Kidney (tissue), 14 donors: Measurements from ENCODE around the gene ARL14. TPM values are rescaled to one million over a fixed set of nuclear protein-coding genes. Genes with fewer than 3 reads are reported as not detected.

Experiments used
- DNase-seq, 5 donors: peaks; one replicate each; pipeline ENCODE4 v3.0.0-alpha.2; 2013 to 2020
- FAIRE-seq: peaks from 2 replicates; lab custom pipeline; 2012; peaks lifted over from hg19 to GRCh38; lab: Jason Lieb, UNC
- H3K27ac ChIP-seq, 2 donors: one replicate each; pipeline ENCODE4 v1.7.0; 2013; ENCODE audit warnings: low read depth in 2 of 2, low read length in 2 of 2, inconsistent platforms in 1 of 2
- H3K27me3 ChIP-seq: one replicate; pipeline ENCODE4 v1.7.1; 2013; ENCODE audit warnings: low read length, inconsistent platforms; ENCODE audit not compliant: control insufficient read depth, insufficient read depth
- H3K36me3 ChIP-seq, 3 donors: one replicate each; pipeline versions ENCODE4 v1.7.0 to v1.7.1; 2013; ENCODE audit warnings: low read length in 3 of 3, control low read depth in 1 of 3, inconsistent platforms in 1 of 3; ENCODE audit not compliant: insufficient read depth in 3 of 3, control insufficient read depth in 2 of 3
- H3K4me1 ChIP-seq, 3 donors: one replicate each; pipeline versions ENCODE4 v1.7.0 to v1.7.1; 2013; ENCODE audit warnings: low read length in 3 of 3, inconsistent platforms in 1 of 3, low read depth in 1 of 3; ENCODE audit not compliant: control insufficient read depth in 2 of 3, insufficient read depth in 2 of 3
- H3K4me3 ChIP-seq, 3 donors: one replicate each; pipeline versions ENCODE4 v1.7.0 to v1.8.1; 2013; ENCODE audit warnings: low read length in 3 of 3, control low read depth in 1 of 3, inconsistent platforms in 1 of 3
- H3K9ac ChIP-seq, 3 donors: one replicate each; pipeline versions ENCODE4 v1.7.0 to v1.7.1; 2013; ENCODE audit warnings: low read length in 3 of 3, control low read depth in 1 of 3, inconsistent platforms in 1 of 3
- H3K9me3 ChIP-seq, 3 donors: one replicate each; pipeline versions ENCODE4 v1.7.0 to v1.7.1; 2013; ENCODE audit warnings: low read length in 3 of 3, control low read depth in 1 of 3, inconsistent platforms in 1 of 3; ENCODE audit not compliant: control insufficient read depth in 2 of 3, insufficient read depth in 1 of 3
- CTCF ChIP-seq: IDR thresholded peaks from 3 replicates; pipeline ENCODE4 v1.5.1; 2012; ENCODE audit warnings: mild to moderate bottlenecking, moderate library complexity, borderline replicate concordance; ENCODE audit not compliant: insufficient read depth; ENCODE audit errors: extremely low read depth
- intact Hi-C: fragments of 100-400 bp; cut with DNase I; formaldehyde crosslinking; loops from one replicate; pipeline ENCODE4 v1.11.1; 2022
- polyA plus RNA-seq: library from polyadenylated mRNA; stranded (reverse); fragments of 350-450 nt; fragmentation: Illumina TruSeq; extraction: RNeasy Lipid Tissue Mini Kit (QIAGEN cat#74804); gene quantifications from one replicate; pipeline ENCODE4 v1.2.3, GENCODE V29; 2014; ENCODE audit warnings: low read depth, low replicate concordance; ENCODE audit not compliant: insufficient read depth
- total RNA-seq: library from RNA; stranded (reverse); fragmentation: NEBNext Ultra II Directional; extraction: Animal tissue kit (Norgen Biotek cat#: 25700); gene quantifications from one replicate; pipeline ENCODE4 v1.2.1, GENCODE V29; 2021
- donor health status: control.
- donor health status: control.
- donor health status: control.
- donor health status: control.
- donor health status: control.
- donor health status: DM: yes; HTN: yes; CAD: no.
- donor health status: Normal renal cell carcinoma (clear cell type).

The ARL14 gene
- total and polyA plus RNA-seq, 2 donors from 2014 or later: 0.31 TPM; not detected in 1

- no peak for TF ChIP-seq CTCF
- no peak overlapping the region for H3K4me3 ChIP-seq
- DNase-seq (no peak), FAIRE-seq (no peak)
- intact Hi-C loops: no loop called here
- no peak overlapping the region for H3K9ac ChIP-seq
- H3K4me1 ChIP-seq: no peaks in the 10 kb centered on the region
- no peaks in the 10 kb centered on the region for H3K36me3 ChIP-seq
- no peaks in the 10 kb centered on the region for H3K9me3 ChIP-seq
- H3K27ac ChIP-seq: no peak overlapping the region
- H3K27me3 ChIP-seq: no peaks in the 10 kb centered on the region
These were observed 11.0 kb upstream of the ARL14 start for GRCh38 chr3:160665784-160666526.

DNA sequence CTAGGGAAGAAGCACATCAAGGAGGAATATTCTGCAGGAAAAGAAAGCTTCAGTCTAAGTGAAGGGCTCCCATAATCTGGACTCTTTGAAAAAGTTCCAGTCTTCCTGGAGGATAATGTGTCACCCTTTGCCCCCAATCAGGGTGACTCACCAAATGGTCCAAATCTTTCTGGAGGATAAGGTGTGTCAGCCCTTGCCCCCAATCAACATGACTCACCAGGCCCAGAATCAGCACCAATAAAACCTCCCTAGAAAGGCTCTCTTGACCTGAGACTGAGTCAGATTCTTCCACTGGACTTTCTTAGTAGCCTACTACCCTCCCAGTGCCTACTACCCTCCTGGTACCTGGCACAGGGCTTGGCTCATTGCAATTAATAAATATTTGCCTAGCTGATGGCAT lies 9.5 kb upstream of the ARL14 start:
- no peak for TF ChIP-seq CTCF
- Histone ChIP-seq H3K27ac (no peak overlapping the region), H3K4me1 (no peaks in the 10 kb centered on the region), H3K36me3 (no peaks in the 10 kb centered on the region), H3K9me3 (no peaks in the 10 kb centered on the region), H3K9ac (no peak overlapping the region), H3K27me3 (no peaks in the 10 kb centered on the region), H3K4me3 (no peak overlapping the region)
- intact Hi-C loops: no loop called here
- no peak for DNase-seq
- FAIRE-seq: no peak

GRCh38 chr3:160668454-160668853 lies 8.5 kb upstream of the ARL14 start:
- Histone ChIP-seq H3K36me3 (no peaks in the 10 kb centered on the region), H3K27me3 (no peaks in the 10 kb centered on the region), H3K4me1 (no peaks in the 10 kb centered on the region), H3K9ac (no peak overlapping the region), H3K4me3 (no peak overlapping the region), H3K27ac (no peak overlapping the region), H3K9me3 (no peaks in the 10 kb centered on the region)
- DNase-seq: no peak
- FAIRE-seq: no peak
- intact Hi-C loops: no loop called here
- no peak for TF ChIP-seq CTCF
